GM18519 (cell line): Measurements from ENCODE around the gene METTL3.

ENCODE experiments used
- ATAC-seq: cut with Tn5 transposase; IDR thresholded peaks from one replicate; pipeline ENCODE4 v1.9.1; 2021; ENCODE audit warnings: mild to moderate bottlenecking, moderate library complexity; ENCODE audit not compliant: unreplicated experiment, low FRiP score

METTL3 gene

DNA sequence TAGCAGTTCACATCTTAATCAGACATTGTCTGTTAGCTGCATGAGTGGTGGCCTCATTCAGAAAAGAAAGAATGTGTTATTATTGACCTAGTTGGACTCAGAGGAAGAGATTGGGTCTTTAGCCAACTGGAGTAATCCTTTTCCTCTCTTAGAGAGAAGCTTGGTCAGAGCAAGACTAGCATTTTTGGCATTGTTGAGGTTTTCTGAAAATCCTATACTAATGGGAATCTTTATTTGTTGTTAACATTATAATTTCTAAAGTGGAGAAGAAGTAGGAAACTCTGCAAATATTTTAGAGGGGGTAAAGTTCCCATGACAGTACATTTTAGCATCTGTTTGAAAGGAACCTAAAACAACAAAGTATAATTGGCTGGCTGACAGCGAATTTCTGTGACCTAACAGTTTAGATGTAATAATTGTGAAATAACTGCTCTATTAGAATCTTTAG, 24.5 kb downstream of the METTL3 start:
- no peak for ATAC-seq

- peak; percentile 99 for ATAC-seq
Observed at GRCh38 chr14:21476925-21477681, 34.0 kb downstream of the METTL3 start, which contains the start of the genes RAB2B and TOX4. RAB2B (minus strand) TSS chr14:21476959; CDS start chr14:21476872, 87 bp downstream. TOX4 (plus strand) TSS chr14:21477195; CDS start chr14:21477279, 84 bp downstream.

GRCh38 chr14:21476523-21476924, 34.6 kb downstream of the METTL3 start:
- ATAC-seq: peak; percentile 11

DNA sequence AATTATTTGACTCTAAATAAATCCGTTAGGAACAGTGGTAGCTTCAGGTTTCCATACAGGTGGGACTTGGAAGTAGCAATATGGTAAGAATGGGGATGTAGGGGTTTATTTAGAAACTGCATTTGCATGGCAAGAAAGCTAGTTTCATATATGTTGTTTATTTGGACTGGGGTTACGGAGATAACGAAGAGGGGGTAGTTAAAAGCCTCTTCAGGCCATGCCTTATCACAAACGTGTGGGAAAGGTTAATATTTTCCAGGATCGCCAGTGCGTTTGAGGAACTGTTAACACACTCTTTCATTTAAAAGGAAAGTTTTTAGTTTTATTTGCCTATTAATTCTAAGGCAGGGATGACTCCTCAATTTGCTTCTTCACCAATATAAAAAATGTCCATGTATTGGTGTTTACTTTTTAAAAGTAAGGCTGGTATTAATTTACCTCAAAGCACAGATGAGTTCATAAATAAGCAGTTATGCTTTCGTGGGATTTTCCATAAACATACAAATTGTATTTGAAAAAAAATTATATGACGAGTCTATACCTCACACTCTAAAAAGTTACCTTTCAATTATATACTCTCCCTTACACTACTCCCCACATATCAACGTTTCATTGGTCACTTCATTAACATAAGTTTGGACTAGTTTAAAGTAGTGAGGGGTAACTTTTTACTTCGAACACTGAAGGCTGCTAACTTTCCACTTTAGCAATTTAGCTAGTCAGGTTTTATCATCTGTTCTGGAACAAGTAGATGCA, 35.2 kb downstream of the METTL3 start:
- no peak for ATAC-seq

DNA sequence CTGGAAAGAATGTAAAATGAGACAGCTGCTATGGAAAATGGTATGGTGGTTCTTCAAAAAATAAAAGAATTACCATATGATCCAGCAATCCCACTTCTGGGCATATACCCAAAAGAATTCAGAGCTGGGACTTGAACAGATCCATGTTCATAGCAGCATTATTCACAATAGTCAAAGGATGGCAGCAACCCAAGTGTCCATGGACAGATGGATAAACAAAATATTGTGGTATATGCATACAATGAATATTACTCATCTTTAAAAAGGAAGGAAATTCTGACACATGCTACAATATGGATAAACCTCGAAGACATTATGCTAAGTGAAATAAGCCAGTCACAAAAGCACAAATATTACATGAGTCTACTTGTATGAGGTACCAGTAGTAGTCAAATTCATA, 43.5 kb downstream of the METTL3 start:
- no peak for ATAC-seq

GRCh38 chr14:21455912-21456667, 55.0 kb downstream of the METTL3 start, which contains the start of gene CHD8:
CHD8 (minus strand) TSS chr14:21456123; CDS start chr14:21431643, 24,480 bp downstream.
- ATAC-seq: peak; percentile 96

DNA sequence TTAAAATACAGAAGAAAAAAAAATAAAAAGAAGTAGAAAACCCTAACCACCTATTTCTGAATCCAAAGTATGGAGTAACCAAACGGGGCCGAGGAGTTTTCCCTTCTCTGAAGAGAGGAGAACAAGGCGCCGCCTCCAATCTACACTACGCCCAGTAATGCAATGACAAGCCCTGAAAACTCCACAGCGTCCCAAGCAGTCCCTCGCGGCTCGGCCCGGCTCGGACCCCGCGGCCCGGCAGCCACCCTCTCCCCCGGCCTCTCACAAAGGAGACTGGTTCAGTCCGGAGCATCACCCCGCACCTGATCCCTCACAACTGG, 55.6 kb downstream of the METTL3 start:
- ATAC-seq: no peak

DNA sequence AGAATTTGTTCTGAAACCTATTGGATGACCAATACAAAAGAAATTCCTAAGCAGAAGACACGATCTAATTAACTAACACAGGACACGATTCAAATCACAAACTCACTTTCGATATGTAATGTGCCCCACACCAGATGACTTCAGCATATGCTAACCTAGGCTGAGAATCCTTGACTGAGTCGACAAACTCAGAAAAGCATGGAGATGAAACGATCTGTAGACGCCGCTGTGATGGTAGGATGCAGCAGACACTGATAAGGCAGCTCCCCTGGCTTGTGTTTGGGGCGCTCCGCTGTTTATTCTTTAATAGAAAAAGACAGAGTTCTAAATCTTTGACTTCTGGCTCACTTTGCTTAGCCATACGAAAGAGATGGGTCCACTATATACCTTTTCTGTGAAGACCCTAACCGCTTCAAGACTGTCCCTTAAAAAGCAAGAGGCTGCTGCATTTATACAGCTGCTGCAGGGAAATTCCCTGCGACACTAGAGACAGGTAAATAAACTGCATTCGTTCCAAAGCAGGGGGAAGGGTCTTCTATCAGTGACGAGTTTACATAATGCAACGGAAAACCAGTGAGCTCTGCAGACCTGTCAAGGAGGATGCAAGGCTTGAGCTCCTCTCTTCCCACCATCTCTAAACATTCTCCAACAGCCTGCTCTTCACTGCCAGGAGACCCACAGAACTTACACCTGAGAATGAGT, 56.1 kb downstream of the METTL3 start:
- no peak for ATAC-seq

- ATAC-seq: no peak
Observed at GRCh38 chr14:21449899-21450216, 61.3 kb downstream of the METTL3 start.
